HCT116 (cell line): ENCODE results near the gene PTPMT1. TPM values are rescaled to one million over a fixed set of nuclear protein-coding genes. Genes with fewer than 3 reads are reported as not detected.

Experiments
- ATAC-seq: fragments of 200-7000 bp; cut with Tn5 transposase; 2 replicates; pipeline ENCODE4 v1.9.1; 2020; ENCODE audit warnings: mild to moderate bottlenecking, moderate library complexity
- BruUV-seq: library from RNA; stranded (reverse); fragments of 400-500 nt; replicated peaks from 2 replicates; lab custom pipeline; 2021; lab: Mats Ljungman, UMichigan
- CTCF ChIA-PET: fragments of 300-600 bp; sonication (Branson Sonifier 250); formaldehyde crosslinking; loops from one replicate; lab custom pipeline; 2021; ENCODE audit warnings: antibody characterized with exemption; lab: Charles Lee
- POLR2A ChIA-PET: fragments of 300-600, 350-600 bp; sonication (Branson Sonifier 250); formaldehyde crosslinking; loops from one replicate; lab custom pipeline; 2021; ENCODE audit warnings: antibody characterized with exemption; lab: Charles Lee
- RAD21 ChIA-PET, 2 experiments: fragments of 300-600 bp; sonication (Branson Sonifier 250); formaldehyde crosslinking; loops; one replicate each; lab custom pipeline; 2023; ENCODE audit warnings: low total read pairs in 2 of 2; ENCODE audit not compliant: uncharacterized antibody in 2 of 2, unreplicated experiment in 2 of 2, low non-redundant PET in 1 of 2; lab: Charles Lee
- DNase-seq: peaks from one replicate; pipeline ENCODE4 v3.0.0-alpha.2; 2010; ENCODE audit warnings: low read depth, low spot score
- H2AFZ ChIP-seq: fragments of 200-600 bp; shearing (Covaris generic), sonication (generic); 2 replicates; pipeline ENCODE4 v1.6.1; 2017; ENCODE audit warnings: low read depth, mixed run types, mixed read lengths, antibody characterized with exemption, low read length; ENCODE audit not compliant: poor library complexity, severe bottlenecking
- H3K27ac ChIP-seq: 2 replicates; pipeline ENCODE4 v1.5.1; 2012; ENCODE audit warnings: low read depth, low read length
- H3K27me3 ChIP-seq: fragments of 200-600 bp; sonication (generic); 2 replicates; pipeline ENCODE4 v1.6.1; 2016; ENCODE audit warnings: mixed run types, low read length, mixed read lengths; ENCODE audit not compliant: insufficient read depth
- H3K36me3 ChIP-seq, 2 experiments: fragments of 200-500 bp in 1 of 2; fragments of 200-600 bp in 1 of 2; sonication (Bioruptor generic) in 1 of 2; sonication (generic) in 1 of 2; 2 replicates each; pipeline versions ENCODE4 v1.5.1 to v1.6.1; 2014 to 2016; ENCODE audit warnings: low read length in 2 of 2, inconsistent platforms in 1 of 2, mixed read lengths in 1 of 2, mixed run types in 1 of 2; ENCODE audit not compliant: insufficient read depth in 2 of 2, control insufficient read depth in 1 of 2
- H3K4me1 ChIP-seq, 2 experiments: fragments of 200-600 bp in 1 of 2; sonication (generic) in 1 of 2; 2 replicates each; pipeline versions ENCODE4 v1.5.1 to v1.6.1; 2012 to 2017; ENCODE audit warnings: low read length in 2 of 2, inconsistent platforms in 1 of 2, mild to moderate bottlenecking in 1 of 2, mixed read lengths in 1 of 2, mixed run types in 1 of 2, moderate library complexity in 1 of 2; ENCODE audit not compliant: insufficient read depth in 2 of 2, control insufficient read depth in 1 of 2
- H3K4me2 ChIP-seq: fragments of 200-600 bp; sonication (generic); 2 replicates; pipeline ENCODE4 v1.6.1; 2017; ENCODE audit warnings: mixed run types, low read length, mixed read lengths
- H3K4me3 ChIP-seq, 2 experiments: fragments of 200-600 bp in 1 of 2; sonication (generic) in 1 of 2; replicated peaks in 1 of 2; 2 replicates each; pipeline ENCODE4 v1.5.1; 2011 to 2016; ENCODE audit warnings: low read length in 2 of 2, control low read depth in 1 of 2, low read depth in 1 of 2, mild to moderate bottlenecking in 1 of 2, mixed read lengths in 1 of 2, mixed run types in 1 of 2
- H3K79me2 ChIP-seq: fragments of 200-600 bp; sonication (generic); 2 replicates; pipeline ENCODE4 v1.6.1; 2017; ENCODE audit warnings: mild to moderate bottlenecking, mixed run types, low read length, moderate library complexity, mixed read lengths; ENCODE audit not compliant: insufficient read depth
- H3K9ac ChIP-seq: fragments of 200-600 bp; sonication (generic); 2 replicates; pipeline ENCODE4 v1.6.1; 2016; ENCODE audit warnings: low read length, mixed read lengths
- H3K9me2 ChIP-seq: fragments of 200-600 bp; sonication (generic), shearing (Covaris generic); 2 replicates; pipeline ENCODE4 v1.6.1; 2017; ENCODE audit warnings: mixed run types, mild to moderate bottlenecking, moderate library complexity; ENCODE audit not compliant: insufficient read depth
- H3K9me3 ChIP-seq, 2 experiments: fragments of 200-500 bp in 1 of 2; fragments of 200-600 bp in 1 of 2; sonication (Bioruptor generic) in 1 of 2; sonication (generic) in 1 of 2; 2 replicates each; pipeline ENCODE4 v1.6.1; 2014 to 2017; ENCODE audit warnings: low read length in 2 of 2, mixed read lengths in 2 of 2, inconsistent platforms in 1 of 2, low read depth in 1 of 2, mild to moderate bottlenecking in 1 of 2, mixed run types in 1 of 2, moderate library complexity in 1 of 2; ENCODE audit not compliant: control insufficient read depth in 1 of 2, insufficient read depth in 1 of 2
- H4K20me1 ChIP-seq: fragments of 200-600 bp; sonication (generic), shearing (Covaris generic); 2 replicates; pipeline ENCODE4 v1.6.1; 2017; ENCODE audit warnings: mixed run types, mild to moderate bottlenecking, moderate library complexity; ENCODE audit not compliant: insufficient read depth
- EZH2 ChIP-seq: fragments of 200-600 bp; sonication (generic); IDR thresholded peaks from 2 replicates; pipeline ENCODE4 v1.6.1; 2017; ENCODE audit warnings: antibody characterized with exemption, mixed run types
- FOSL1 ChIP-seq: IDR thresholded peaks from 2 replicates; pipeline ENCODE4 v1.6.1; 2012; ENCODE audit warnings: low read depth
- MAX ChIP-seq: IDR thresholded peaks from 2 replicates; pipeline ENCODE4 v1.6.1; 2012
- POLR2AphosphoS5 ChIP-seq: IDR thresholded peaks from 2 replicates; pipeline ENCODE4 v1.6.1; 2011; ENCODE audit warnings: mild to moderate bottlenecking, low read depth, low read length, moderate library complexity
- REST ChIP-seq: IDR thresholded peaks from 2 replicates; pipeline ENCODE4 v1.6.1; 2012; ENCODE audit warnings: low read depth
- TCF7L2 ChIP-seq: IDR thresholded peaks from 2 replicates; pipeline ENCODE4 v1.7.0; 2011; ENCODE audit warnings: borderline replicate concordance, inconsistent platforms; ENCODE audit not compliant: insufficient read depth, insufficient read length; ENCODE audit errors: extremely low read depth
- YY1 ChIP-seq: IDR thresholded peaks from 2 replicates; pipeline ENCODE4 v1.6.1; 2011; ENCODE audit warnings: low read length, low read depth, moderate library complexity, mild to moderate bottlenecking; ENCODE audit not compliant: insufficient replicate concordance; ENCODE audit errors: extremely low read depth
- ZBTB33 ChIP-seq: IDR thresholded peaks from 2 replicates; pipeline ENCODE4 v1.6.1; 2011; ENCODE audit warnings: mild to moderate bottlenecking, low read length, moderate library complexity; ENCODE audit not compliant: insufficient replicate concordance; ENCODE audit errors: extremely low read depth
- ZFX ChIP-seq: fragments of 450-650 bp; IDR thresholded peaks from 2 replicates; pipeline ENCODE4 v1.6.1; 2017
- ZNF274 ChIP-seq: fragments of 200-500 bp; sonication (Bioruptor generic); IDR thresholded peaks from 2 replicates; pipeline ENCODE4 v1.6.1; 2014; ENCODE audit warnings: mild to moderate bottlenecking, low read depth, low read length, inconsistent platforms
- intact Hi-C: fragments of 100-400 bp; cut with micrococcal nuclease; formaldehyde crosslinking; loops from 2 replicates; pipeline ENCODE4 v1.10.0; 2022
- total RNA-seq: library from RNA; stranded (reverse); gene quantifications from one replicate; pipeline ENCODE4 v1.2.1, GENCODE V29; 2021; ENCODE audit not compliant: unreplicated experiment
- TF ChIP-seq, protein P1 (sequence below), 3 experiments: fragments of 200-600 bp in 1 of 3; sonication (generic) in 1 of 3; IDR thresholded peaks in 2 of 3; conservative IDR thresholded peaks in 1 of 3; 2 replicates each; pipeline ENCODE4 v1.5.1; 2012 to 2017; ENCODE audit warnings: low read depth in 2 of 3, low read length in 2 of 3, antibody characterized with exemption in 1 of 3, borderline replicate concordance in 1 of 3, control low read depth in 1 of 3, mild to moderate bottlenecking in 1 of 3, mixed read lengths in 1 of 3, mixed run types in 1 of 3, moderate library complexity in 1 of 3; ENCODE audit not compliant: insufficient read depth in 1 of 3

Gene PTPMT1
- total RNA-seq, 1 experiment from 2014 or later = 71.6 TPM

- H3K27ac ChIP-seq = no peak overlapping the region
- H3K4me3 ChIP-seq = no peak overlapping the region
- no peaks in the 10 kb centered on the region for H4K20me1 ChIP-seq
- H3K79me2 ChIP-seq = peaks cover 77% of the 10 kb centered on the region
- no peak overlapping the region for H3K9ac ChIP-seq
- no peak for DNase-seq
- intact Hi-C loops = no loop called here
- TF ChIP-seq POLR2AphosphoS5 = no peak
- no peak for TF ChIP-seq MAX
- no peak for TF ChIP-seq ZFX
- TF ChIP-seq ZNF274 = no peak
- no peak for TF ChIP-seq TCF7L2
- TF ChIP-seq, protein P1, sequence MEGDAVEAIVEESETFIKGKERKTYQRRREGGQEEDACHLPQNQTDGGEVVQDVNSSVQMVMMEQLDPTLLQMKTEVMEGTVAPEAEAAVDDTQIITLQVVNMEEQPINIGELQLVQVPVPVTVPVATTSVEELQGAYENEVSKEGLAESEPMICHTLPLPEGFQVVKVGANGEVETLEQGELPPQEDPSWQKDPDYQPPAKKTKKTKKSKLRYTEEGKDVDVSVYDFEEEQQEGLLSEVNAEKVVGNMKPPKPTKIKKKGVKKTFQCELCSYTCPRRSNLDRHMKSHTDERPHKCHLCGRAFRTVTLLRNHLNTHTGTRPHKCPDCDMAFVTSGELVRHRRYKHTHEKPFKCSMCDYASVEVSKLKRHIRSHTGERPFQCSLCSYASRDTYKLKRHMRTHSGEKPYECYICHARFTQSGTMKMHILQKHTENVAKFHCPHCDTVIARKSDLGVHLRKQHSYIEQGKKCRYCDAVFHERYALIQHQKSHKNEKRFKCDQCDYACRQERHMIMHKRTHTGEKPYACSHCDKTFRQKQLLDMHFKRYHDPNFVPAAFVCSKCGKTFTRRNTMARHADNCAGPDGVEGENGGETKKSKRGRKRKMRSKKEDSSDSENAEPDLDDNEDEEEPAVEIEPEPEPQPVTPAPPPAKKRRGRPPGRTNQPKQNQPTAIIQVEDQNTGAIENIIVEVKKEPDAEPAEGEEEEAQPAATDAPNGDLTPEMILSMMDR (IDR thresholded peaks at IDR 0.05 in 2 of 3, conservative IDR thresholded peaks at IDR 0.05 in 1 of 3; ENCODE audit: borderline replicate concordance in 1 of 3, insufficient read depth in 1 of 3, low read depth in 2 of 3, low read length in 2 of 3) = no peak
- TF ChIP-seq FOSL1 = no peak
- TF ChIP-seq YY1 = no peak
- TF ChIP-seq ZBTB33 = no peak
- TF ChIP-seq REST = no peak
- no peak for TF ChIP-seq EZH2
- POLR2A ChIA-PET = no interaction called here
- CTCF ChIA-PET = no interaction called here
- RAD21 ChIA-PET = no interaction called here
- peaks cover 6 to 14% of the 10 kb centered on the region in 2 experiments for H3K4me1 ChIP-seq
- no peaks in the 10 kb centered on the region for H3K9me2 ChIP-seq
- H3K27me3 ChIP-seq = no peaks in the 10 kb centered on the region
- H3K4me2 ChIP-seq = no peak overlapping the region
- H2AFZ ChIP-seq = no peak overlapping the region
- no peaks in the 10 kb centered on the region for H3K9me3 ChIP-seq
- BruUV-seq = no TSS peak
- peaks cover 43 to 52% of the 10 kb centered on the region in 2 experiments; a peak in 3 of 4 replicates for H3K36me3 ChIP-seq
- ATAC-seq = no peak
These were observed 7.9 kb downstream of the PTPMT1 start for GRCh38 chr11:47573321-47573720.
